ENCODE results near the gene ZNF587. TPM values are rescaled to one million over a fixed set of nuclear protein-coding genes. Genes with fewer than 3 reads are reported as not detected.

ZNF587 gene
- total and polyA plus RNA-seq, 2 of the 13 experiments (the other 11 are each of a cell fraction or from before 2014, with no cell fraction given), result 8.7 to 17.5 TPM

GRCh38 chr19:57816652-57817051 lies 33.0 kb upstream of the ZNF587 start:
- POLR2A ChIA-PET, result interaction anchor here (0.6 kb wide), 1 partner anchor 43 kb away, joined by 4 read pairs; no protein-coding TSS in a partner anchor

More at GRCh38 chr19:57816652-57817051, 33.0 kb upstream of the ZNF587 start:
- ATAC-seq (no peak), FAIRE-seq (no peak), DNase-seq (ENCODE audit: low spot score) (no peak)
- Histone ChIP-seq H3K27me3 (ENCODE audit: control insufficient read depth in 1 of 2, insufficient read depth in 2 of 2, low read length in 2 of 2) (no peaks in the 10 kb centered on the region; a peak in 1 of 5 replicates), H3K4me3 (replicated peaks in 1 of 3; ENCODE audit: insufficient read depth in 1 of 3, low read depth in 2 of 3, low read length in 3 of 3) (no peak overlapping the region), H3K4me2 (ENCODE audit: low read depth, low read length) (no peak overlapping the region), H3K9me3 (ENCODE audit: low read length) (no peaks in the 10 kb centered on the region), H2AFZ (ENCODE audit: low read length) (no peak overlapping the region), H3K4me1 (ENCODE audit: insufficient read depth, low read length) (peaks cover 52% of the 10 kb centered on the region), H3K79me2 (ENCODE audit: insufficient read depth, low read length) (peaks cover 39% of the 10 kb centered on the region), H4K20me1 (ENCODE audit: insufficient read depth, low read length) (0 out of 2 replicates have a peak, but pooled peaks cover 3% of the 10 kb centered on the region), H3K9ac (ENCODE audit: insufficient read depth, low read depth, low read length) (no peak overlapping the region), H3K27ac (ENCODE audit: extremely low read length, insufficient read depth, low read length) (no peak overlapping the region), H3K36me3 (replicated peaks in 1 of 2; ENCODE audit: control insufficient read depth in 1 of 2, insufficient read depth in 2 of 2, low read length in 2 of 2) (peaks cover 1 to 2% of the 10 kb centered on the region in 2 experiments; a peak in 4 of 5 replicates)
- no peak for TF ChIP-seq ZBTB1 (CRISPR knock-in tag; IDR thresholded peaks at IDR 0.05; ENCODE audit: borderline replicate concordance)
- TF ChIP-seq CREBL2 (CRISPR knock-in tag; IDR thresholded peaks at IDR 0.05; ENCODE audit: borderline replicate concordance), result no peak
- no peak for TF ChIP-seq BRF2 (CRISPR knock-in tag; IDR thresholded peaks at IDR 0.05)
- TF ChIP-seq NFE2L2 (IDR thresholded peaks at IDR 0.05; ENCODE audit: low read length), result no peak
- TF ChIP-seq ZNF790 (CRISPR knock-in tag; IDR thresholded peaks at IDR 0.05; ENCODE audit: borderline replicate concordance), result no peak
- TF ChIP-seq TEF (CRISPR knock-in tag; IDR thresholded peaks at IDR 0.05), result no peak
- TF ChIP-seq ZNF331 (CRISPR knock-in tag; IDR thresholded peaks at IDR 0.05), result no peak
- TF ChIP-seq HOXA5 (CRISPR knock-in tag; IDR thresholded peaks at IDR 0.05), result no peak
- no peak for TF ChIP-seq TFAP4 (IDR thresholded peaks at IDR 0.05; ENCODE audit: borderline replicate concordance, low read depth)
- no peak for TF ChIP-seq HNRNPUL1 (IDR thresholded peaks at IDR 0.05; ENCODE audit: low read depth, low read length)
- no peak for TF ChIP-seq ZNF652 (CRISPR knock-in tag; IDR thresholded peaks at IDR 0.05; ENCODE audit: borderline replicate concordance, low read depth)
- TF ChIP-seq ZNF674 (CRISPR knock-in tag; IDR thresholded peaks at IDR 0.05; ENCODE audit: low read depth), result no peak
- TF ChIP-seq SRSF4 (IDR thresholded peaks at IDR 0.05; ENCODE audit: low read depth, low read length, poor library complexity, severe bottlenecking), result no peak
- TF ChIP-seq SMAD3 (CRISPR knock-in tag; IDR thresholded peaks at IDR 0.05), result no peak
- no peak for TF ChIP-seq ZNF468 (CRISPR knock-in tag; IDR thresholded peaks at IDR 0.05)
- TF ChIP-seq ZNF337 (CRISPR knock-in tag; IDR thresholded peaks at IDR 0.05; ENCODE audit: borderline replicate concordance, low read depth), result no peak
- no peak for TF ChIP-seq THYN1 (CRISPR knock-in tag; IDR thresholded peaks at IDR 0.05; ENCODE audit: borderline replicate concordance, low read depth)
- intact Hi-C loops (cut with micrococcal nuclease; ENCODE audit: unreplicated experiment), result no loop called here
- 94% methylated on average over 7 of the region's 7 CpGs for WGBS (ENCODE audit: low lambda C conversion rate)
- CTCF ChIA-PET (ENCODE audit: low intra/inter-chr PET ratio, low total read pairs), result no interaction called here
- in situ Hi-C loops (cut with HindIII; ENCODE audit: extremely low pct_ligation_motif_present, low pct_unique_long_range_greater_than_20kb), result no loop called here
- BruUV-seq (replicated peaks), result no TSS peak
